ENCODE measurements around the gene ABCC4.

The ABCC4 gene

DNA sequence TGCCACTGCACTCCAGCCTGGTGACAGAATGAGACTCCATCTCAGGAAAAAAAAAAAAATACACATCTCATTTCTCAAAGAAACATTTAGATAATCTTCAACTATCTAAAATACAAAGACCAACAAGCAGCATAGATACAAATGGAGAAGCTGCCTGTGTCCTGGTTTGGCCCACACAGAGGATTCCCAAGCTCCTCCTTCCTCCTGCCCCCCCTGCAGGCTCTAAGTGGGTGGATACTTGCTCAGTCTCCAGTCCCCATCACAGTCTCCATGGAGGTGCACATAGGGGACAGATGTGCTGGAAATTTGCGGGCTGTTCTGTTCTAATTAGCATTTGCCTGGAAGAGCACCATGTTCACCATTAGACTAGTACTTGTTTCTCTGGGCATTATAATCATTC lies 59.9 kb downstream of the ABCC4 start:
- Mint-ChIP-seq H3K9me3 (peaks cover 4% of the 10 kb centered on the region in 2 donors), H3K4me3 (no peak overlapping the region), H3K27me3 (no peaks in the 10 kb centered on the region), H3K36me3 (peaks cover 17 to 48% of the 10 kb centered on the region in 2 donors), H3K4me1 (peaks cover 10 to 23% of the 10 kb centered on the region in 2 donors), H3K27ac (no peak overlapping the region)
- no peak for DNase-seq
- no peak for ATAC-seq (replicated peaks)

- Mint-ChIP-seq H3K4me1 (peaks cover 10 to 15% of the 10 kb centered on the region in 2 donors), H3K27ac (no peak overlapping the region), H3K9me3 (peaks cover 4% of the 10 kb centered on the region in 2 donors), H3K27me3 (no peaks in the 10 kb centered on the region), H3K36me3 (peaks cover 11 to 42% of the 10 kb centered on the region in 2 donors), H3K4me3 (no peak overlapping the region)
- ATAC-seq (replicated peaks) (peak; percentile 65 to 70), DNase-seq (no peak)
These were observed 62.0 kb downstream of the ABCC4 start for GRCh38 chr13:95239283-95239682.

GRCh38 chr13:95237310-95237870 lies 63.9 kb downstream of the ABCC4 start:
- no peak for ATAC-seq (replicated peaks)
- H3K4me1 Mint-ChIP-seq = peaks cover 10 to 15% of the 10 kb centered on the region in 2 donors
- DNase-seq = no peak
- H3K4me3 Mint-ChIP-seq = no peak overlapping the region
- H3K27ac Mint-ChIP-seq = peak overlapping the region; percentile 85
- H3K36me3 Mint-ChIP-seq = peaks cover 11 to 37% of the 10 kb centered on the region in 2 donors
- peaks cover 4% of the 10 kb centered on the region in 2 donors for H3K9me3 Mint-ChIP-seq
- H3K27me3 Mint-ChIP-seq = no peaks in the 10 kb centered on the region

GRCh38 chr13:95236774-95237173 lies 64.5 kb downstream of the ABCC4 start:
- DNase-seq (no peak), ATAC-seq (replicated peaks) (no peak)
- peaks cover 4% of the 10 kb centered on the region in 2 donors for H3K9me3 Mint-ChIP-seq
- no peak overlapping the region for H3K4me3 Mint-ChIP-seq
- no peak overlapping the region for H3K27ac Mint-ChIP-seq
- peaks cover 11 to 37% of the 10 kb centered on the region in 2 donors for H3K36me3 Mint-ChIP-seq
- H3K4me1 Mint-ChIP-seq = peaks cover 10 to 15% of the 10 kb centered on the region in 2 donors
- H3K27me3 Mint-ChIP-seq = no peaks in the 10 kb centered on the region

GRCh38 chr13:95235974-95236373 lies 65.3 kb downstream of the ABCC4 start:
- peaks cover 10 to 35% of the 10 kb centered on the region in 2 donors for H3K36me3 Mint-ChIP-seq
- H3K27ac Mint-ChIP-seq = peak overlapping the region; percentile 32
- peaks cover 2 to 4% of the 10 kb centered on the region in 2 donors for H3K9me3 Mint-ChIP-seq
- no peak for ATAC-seq (replicated peaks)
- no peak for DNase-seq
- no peaks in the 10 kb centered on the region for H3K27me3 Mint-ChIP-seq
- H3K4me3 Mint-ChIP-seq = no peak overlapping the region
- H3K4me1 Mint-ChIP-seq = peaks cover 10 to 15% of the 10 kb centered on the region in 2 donors

DNA sequence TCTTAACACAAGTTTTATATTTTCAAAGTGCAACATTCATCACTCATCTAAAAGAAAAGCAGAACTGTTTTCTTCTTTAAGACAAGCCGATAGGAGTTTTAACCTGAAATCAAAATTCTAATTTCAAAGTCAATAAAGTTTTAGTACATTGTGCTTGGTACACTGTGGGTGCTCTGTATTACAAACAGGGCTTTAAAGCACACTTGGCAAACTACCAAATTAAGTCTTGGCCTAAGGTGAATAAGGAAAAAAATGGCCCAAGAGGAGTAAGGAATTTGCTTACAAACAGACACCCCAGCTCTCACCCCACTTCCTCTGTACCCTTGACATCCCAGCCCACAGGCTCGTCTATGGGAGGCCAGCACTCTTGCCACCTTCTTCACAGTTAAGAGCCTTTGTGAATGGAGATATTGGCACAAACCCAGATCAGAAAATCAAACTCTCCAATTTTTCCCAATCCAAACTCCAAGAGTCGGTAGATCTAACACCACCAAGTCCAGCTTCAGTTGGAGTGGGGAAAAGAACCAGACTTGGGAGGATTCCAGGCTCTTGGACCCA lies 66.0 kb downstream of the ABCC4 start:
- no peak for DNase-seq
- Mint-ChIP-seq H3K9me3 (peaks cover 2 to 4% of the 10 kb centered on the region in 2 donors), H3K27me3 (no peaks in the 10 kb centered on the region), H3K4me3 (no peak overlapping the region), H3K4me1 (peaks cover 10 to 15% of the 10 kb centered on the region in 2 donors), H3K36me3 (peaks cover 10 to 37% of the 10 kb centered on the region in 2 donors), H3K27ac (no peak overlapping the region)
- ATAC-seq (replicated peaks) = no peak

- no peaks in the 10 kb centered on the region for H3K27me3 Mint-ChIP-seq
- H3K9me3 Mint-ChIP-seq = peaks cover 0 to 4% of the 10 kb centered on the region in 2 donors
- no peak overlapping the region for H3K4me3 Mint-ChIP-seq
- no peak overlapping the region for H3K27ac Mint-ChIP-seq
- ATAC-seq (replicated peaks) (peak; percentile 31 to 41), DNase-seq (no peak)
- peaks cover 7 to 31% of the 10 kb centered on the region in 2 donors for H3K36me3 Mint-ChIP-seq
- peaks cover 5% of the 10 kb centered on the region in 2 donors for H3K4me1 Mint-ChIP-seq
These were observed 67.0 kb downstream of the ABCC4 start for GRCh38 chr13:95234242-95234641.

DNA sequence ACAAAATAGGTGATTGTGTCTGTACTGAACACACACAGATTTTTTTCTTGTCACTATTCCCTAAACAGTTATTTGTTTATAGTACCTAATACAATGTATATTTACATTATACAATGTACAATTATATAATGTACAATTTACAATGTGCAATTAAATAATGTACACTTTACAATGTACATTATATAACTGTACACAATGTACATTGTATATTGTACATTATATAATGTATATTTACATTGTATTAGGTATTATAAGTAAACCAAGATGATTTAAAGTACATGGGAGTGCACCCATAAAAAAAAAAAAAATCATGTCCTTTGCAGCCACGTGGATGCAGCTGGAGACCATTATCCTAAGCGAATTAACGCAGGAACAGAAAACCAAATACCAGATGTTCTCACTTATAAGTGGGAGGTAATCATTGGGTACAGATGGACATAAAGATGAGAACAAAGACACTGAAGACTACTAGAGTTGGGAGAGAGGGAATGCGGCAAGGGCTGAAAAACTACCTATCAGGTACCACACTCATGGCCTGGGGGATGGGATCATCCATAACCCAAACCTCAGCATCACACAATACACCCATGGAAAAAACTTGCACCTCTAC lies 68.1 kb downstream of the ABCC4 start:
- H3K27me3 Mint-ChIP-seq = no peaks in the 10 kb centered on the region
- no peak for DNase-seq
- H3K27ac Mint-ChIP-seq = no peak overlapping the region
- H3K36me3 Mint-ChIP-seq = peaks cover 9 to 29% of the 10 kb centered on the region in 2 donors
- no peak overlapping the region for H3K4me3 Mint-ChIP-seq
- H3K9me3 Mint-ChIP-seq = peaks cover 0 to 4% of the 10 kb centered on the region in 2 donors
- H3K4me1 Mint-ChIP-seq = peaks cover 7 to 8% of the 10 kb centered on the region in 2 donors
- ATAC-seq (replicated peaks) = no peak

DNA sequence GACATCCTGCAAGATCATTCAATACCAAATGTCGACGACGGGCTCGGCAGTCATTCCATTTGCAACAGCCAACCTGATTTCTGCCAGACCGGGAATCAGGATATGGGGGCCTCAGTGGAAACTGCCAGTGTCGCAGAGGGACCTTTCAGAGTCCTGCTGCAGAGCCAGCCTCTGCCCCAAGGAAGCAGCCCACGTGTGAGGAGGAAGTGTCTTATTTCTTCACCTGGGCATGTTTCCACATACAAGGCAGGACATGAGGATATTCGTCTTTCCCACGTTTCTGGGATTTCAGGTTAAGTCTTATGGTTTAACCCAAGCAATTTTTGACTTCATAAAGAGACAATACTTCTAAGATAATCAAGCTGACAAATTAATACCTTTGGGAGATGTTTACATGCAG lies 69.9 kb downstream of the ABCC4 start:
- H3K4me3 Mint-ChIP-seq = no peak overlapping the region
- DNase-seq (no peak), ATAC-seq (replicated peaks) (no peak)
- no peaks in the 10 kb centered on the region for H3K27me3 Mint-ChIP-seq
- no peak overlapping the region for H3K27ac Mint-ChIP-seq
- no peaks in the 10 kb centered on the region for H3K9me3 Mint-ChIP-seq
- H3K36me3 Mint-ChIP-seq = peaks cover 4 to 21% of the 10 kb centered on the region in 2 donors
- peaks cover 13 to 18% of the 10 kb centered on the region in 2 donors for H3K4me1 Mint-ChIP-seq

- no peaks in the 10 kb centered on the region for H3K9me3 Mint-ChIP-seq
- H3K27ac Mint-ChIP-seq = no peak overlapping the region
- peaks cover 4 to 12% of the 10 kb centered on the region in 2 donors for H3K36me3 Mint-ChIP-seq
- H3K4me1 Mint-ChIP-seq = peaks cover 12 to 19% of the 10 kb centered on the region in 2 donors
- H3K27me3 Mint-ChIP-seq = no peaks in the 10 kb centered on the region
- DNase-seq (no peak), ATAC-seq (replicated peaks) (no peak)
- H3K4me3 Mint-ChIP-seq = no peak overlapping the region
These were observed 71.4 kb downstream of the ABCC4 start for GRCh38 chr13:95229855-95230254.

GRCh38 chr13:95228130-95228529 lies 73.1 kb downstream of the ABCC4 start:
- Mint-ChIP-seq H3K36me3 (peaks cover 8 to 19% of the 10 kb centered on the region in 2 donors), H3K9me3 (no peaks in the 10 kb centered on the region), H3K27me3 (no peaks in the 10 kb centered on the region), H3K4me1 (peaks cover 10 to 19% of the 10 kb centered on the region in 2 donors), H3K4me3 (no peak overlapping the region), H3K27ac (no peak overlapping the region)
- DNase-seq = no peak
- ATAC-seq (replicated peaks) = no peak

DNA sequence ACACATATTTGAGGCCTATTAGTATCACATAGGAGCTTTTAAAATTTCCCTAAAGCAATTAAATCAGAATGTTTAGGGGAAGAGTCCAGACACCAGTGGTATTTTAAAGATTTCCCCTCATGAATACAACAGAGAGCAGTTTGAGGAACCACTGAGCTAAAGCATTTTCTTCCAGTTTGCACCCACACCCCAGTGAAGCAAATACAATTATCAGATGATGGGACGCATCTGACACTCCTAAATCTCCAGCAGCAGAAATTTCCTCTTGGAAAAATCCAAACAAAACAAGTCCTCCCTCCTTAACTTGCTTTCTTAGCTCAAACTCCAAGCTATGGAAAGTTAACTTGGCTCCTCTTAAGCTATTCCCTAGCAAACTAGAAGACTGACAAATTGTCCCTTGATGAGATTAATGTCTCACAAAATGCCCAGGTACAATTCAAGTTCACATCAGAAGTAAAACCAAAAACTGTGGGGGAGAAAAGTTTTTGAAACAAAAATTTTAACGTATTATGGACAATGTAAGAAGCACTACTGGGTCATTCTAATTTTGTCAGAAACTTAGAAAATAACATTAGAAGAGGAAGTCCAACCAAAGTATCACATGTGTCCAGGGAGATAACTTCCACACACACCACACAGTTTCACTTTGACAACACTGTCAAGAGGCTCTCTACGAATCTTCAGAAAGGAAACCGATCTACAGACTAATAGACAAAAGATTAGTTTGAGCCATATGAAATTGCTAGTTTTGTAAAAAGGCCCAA lies 74.1 kb downstream of the ABCC4 start:
- Mint-ChIP-seq H3K9me3 (no peaks in the 10 kb centered on the region), H3K36me3 (peaks cover 8 to 18% of the 10 kb centered on the region in 2 donors), H3K27me3 (no peaks in the 10 kb centered on the region), H3K4me3 (no peak overlapping the region), H3K4me1 (peaks cover 18 to 19% of the 10 kb centered on the region in 2 donors), H3K27ac (peak overlapping the region; percentile 52)
- ATAC-seq (replicated peaks) (peak; percentile 94 to 95), DNase-seq (peak; percentile 21)

- no peak for ATAC-seq (replicated peaks)
- Mint-ChIP-seq H3K36me3 (peaks cover 6 to 14% of the 10 kb centered on the region in 2 donors), H3K4me1 (peaks cover 19% of the 10 kb centered on the region in 2 donors)
These were observed 74.8 kb downstream of the ABCC4 start for GRCh38 chr13:95226476-95226875.

GRCh38 chr13:95226050-95226449 lies 75.2 kb downstream of the ABCC4 start:
- H3K9me3 Mint-ChIP-seq = no peaks in the 10 kb centered on the region
- no peak overlapping the region for H3K4me3 Mint-ChIP-seq
- no peak overlapping the region for H3K27ac Mint-ChIP-seq
- ATAC-seq (replicated peaks) = no peak
- H3K4me1 Mint-ChIP-seq = peaks cover 19% of the 10 kb centered on the region in 2 donors
- DNase-seq = no peak
- peaks cover 5 to 12% of the 10 kb centered on the region in 2 donors for H3K36me3 Mint-ChIP-seq
- no peaks in the 10 kb centered on the region for H3K27me3 Mint-ChIP-seq

More at GRCh38 chr13:95226476-95226875, 74.8 kb downstream of the ABCC4 start:
- no peak for DNase-seq
- Mint-ChIP-seq H3K4me3 (no peak overlapping the region), H3K27me3 (no peaks in the 10 kb centered on the region), H3K9me3 (no peaks in the 10 kb centered on the region), H3K27ac (peak overlapping the region; percentile 52)

Data from stimulated activated naive B cell treated with anti-CD40 and anti-IgM and Interleukin-4, amounts not matched to agents 10 μg/mL and 1 μg/mL and 100 μg/mL, for 72 hours (primary cell).